Measurements from ENCODE around the gene NAB2.

- TF ChIP-seq, protein P1, sequence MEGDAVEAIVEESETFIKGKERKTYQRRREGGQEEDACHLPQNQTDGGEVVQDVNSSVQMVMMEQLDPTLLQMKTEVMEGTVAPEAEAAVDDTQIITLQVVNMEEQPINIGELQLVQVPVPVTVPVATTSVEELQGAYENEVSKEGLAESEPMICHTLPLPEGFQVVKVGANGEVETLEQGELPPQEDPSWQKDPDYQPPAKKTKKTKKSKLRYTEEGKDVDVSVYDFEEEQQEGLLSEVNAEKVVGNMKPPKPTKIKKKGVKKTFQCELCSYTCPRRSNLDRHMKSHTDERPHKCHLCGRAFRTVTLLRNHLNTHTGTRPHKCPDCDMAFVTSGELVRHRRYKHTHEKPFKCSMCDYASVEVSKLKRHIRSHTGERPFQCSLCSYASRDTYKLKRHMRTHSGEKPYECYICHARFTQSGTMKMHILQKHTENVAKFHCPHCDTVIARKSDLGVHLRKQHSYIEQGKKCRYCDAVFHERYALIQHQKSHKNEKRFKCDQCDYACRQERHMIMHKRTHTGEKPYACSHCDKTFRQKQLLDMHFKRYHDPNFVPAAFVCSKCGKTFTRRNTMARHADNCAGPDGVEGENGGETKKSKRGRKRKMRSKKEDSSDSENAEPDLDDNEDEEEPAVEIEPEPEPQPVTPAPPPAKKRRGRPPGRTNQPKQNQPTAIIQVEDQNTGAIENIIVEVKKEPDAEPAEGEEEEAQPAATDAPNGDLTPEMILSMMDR (IDR thresholded peaks at IDR 0.05) = no peak
- no peak for TF ChIP-seq POLR2AphosphoS5 (IDR thresholded peaks at IDR 0.05)
Observed at GRCh38 chr12:57133916-57134315, 45.0 kb downstream of the NAB2 start.
